Dendritic cell treated with granulocyte-macrophage colony-stimulating factor and Interleukin-4, amounts not matched to agents 40 ng/mL and 50 ng/mL, for 4 days (primary cell): ENCODE measurements around the gene ST7.

Source experiments
- H3K27ac Mint-ChIP-seq: one replicate; pipeline ENCODE4 v1.8.0; 2022; ENCODE audit warnings: mild to moderate bottlenecking, mixed read lengths
- H3K27me3 Mint-ChIP-seq: one replicate; pipeline ENCODE4 v1.8.0; 2022; ENCODE audit warnings: mild to moderate bottlenecking, mixed read lengths
- H3K36me3 Mint-ChIP-seq: one replicate; pipeline ENCODE4 v1.8.0; 2022; ENCODE audit warnings: low read depth, mixed read lengths
- H3K4me1 Mint-ChIP-seq: one replicate; pipeline ENCODE4 v1.8.0; 2022; ENCODE audit warnings: low read depth, mixed read lengths
- H3K4me3 Mint-ChIP-seq: one replicate; pipeline ENCODE4 v1.8.0; 2022; ENCODE audit warnings: mild to moderate bottlenecking, moderate library complexity, mixed read lengths
- H3K9me3 Mint-ChIP-seq: one replicate; pipeline ENCODE4 v1.8.0; 2022; ENCODE audit warnings: mixed read lengths
- intact Hi-C: fragments of 100-400 bp; cut with micrococcal nuclease; formaldehyde crosslinking; loops from one replicate; pipeline ENCODE4 v1.15.0; 2022

The ST7 gene

DNA sequence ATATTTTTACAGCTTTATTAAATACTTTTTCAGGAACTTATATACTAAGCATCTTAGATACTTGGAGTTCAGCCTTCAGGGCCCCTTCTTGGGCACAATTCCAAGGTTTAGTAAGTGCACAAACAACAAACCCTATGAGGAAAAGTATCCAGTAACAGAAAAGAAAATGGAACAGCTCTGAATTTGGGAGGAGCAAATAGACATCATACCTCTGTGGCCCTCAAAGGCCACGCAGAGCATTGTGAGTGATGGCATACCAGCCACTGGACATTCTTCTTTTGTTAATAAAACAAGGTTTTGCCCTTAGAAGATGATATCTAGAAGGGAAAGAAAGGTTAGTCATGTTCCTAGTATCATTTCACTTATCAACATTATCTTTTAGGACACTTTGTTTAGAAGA is 46.0 kb downstream of the ST7 start:
- Mint-ChIP-seq H3K27ac (no peak overlapping the region), H3K36me3 (no peaks in the 10 kb centered on the region), H3K4me1 (peaks cover 6% of the 10 kb centered on the region), H3K9me3 (no peaks in the 10 kb centered on the region), H3K4me3 (no peak overlapping the region), H3K27me3 (no peaks in the 10 kb centered on the region)
- intact Hi-C loops = no loop called here

GRCh38 chr7:117001283-117001682 is 48.0 kb downstream of the ST7 start:
- H3K36me3 Mint-ChIP-seq = no peaks in the 10 kb centered on the region
- intact Hi-C loops = no loop called here

DNA sequence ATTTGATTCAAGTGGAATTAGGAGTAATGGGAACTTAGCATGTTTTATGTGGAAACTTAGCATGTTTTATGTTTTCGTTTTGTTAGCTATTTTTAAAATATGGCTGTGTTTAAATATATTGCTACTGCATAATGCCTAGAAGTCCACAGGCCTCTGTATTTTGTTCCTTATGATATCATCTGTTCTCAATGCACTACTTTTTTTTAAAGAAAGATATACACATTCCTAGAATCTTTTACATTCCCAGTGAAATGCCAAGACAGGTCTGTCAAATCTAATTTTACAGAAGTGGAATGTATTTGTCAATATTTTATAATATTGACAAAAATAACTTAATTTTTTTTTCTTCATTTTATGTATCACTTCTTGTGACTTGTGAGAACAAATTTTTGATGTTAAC is 51.6 kb downstream of the ST7 start:
- H3K27me3 Mint-ChIP-seq = peaks cover 2% of the 10 kb centered on the region
- H3K4me3 Mint-ChIP-seq = no peak overlapping the region
- no peaks in the 10 kb centered on the region for H3K9me3 Mint-ChIP-seq
- H3K27ac Mint-ChIP-seq = no peak overlapping the region
- no peaks in the 10 kb centered on the region for H3K36me3 Mint-ChIP-seq
- peaks cover 28% of the 10 kb centered on the region for H3K4me1 Mint-ChIP-seq
- intact Hi-C loops = no loop called here

More at GRCh38 chr7:117001283-117001682, 48.0 kb downstream of the ST7 start:
- H3K27me3 Mint-ChIP-seq = no peaks in the 10 kb centered on the region
- no peaks in the 10 kb centered on the region for H3K9me3 Mint-ChIP-seq
- no peaks in the 10 kb centered on the region for H3K4me1 Mint-ChIP-seq
- no peak overlapping the region for H3K4me3 Mint-ChIP-seq
- no peak overlapping the region for H3K27ac Mint-ChIP-seq

DNA sequence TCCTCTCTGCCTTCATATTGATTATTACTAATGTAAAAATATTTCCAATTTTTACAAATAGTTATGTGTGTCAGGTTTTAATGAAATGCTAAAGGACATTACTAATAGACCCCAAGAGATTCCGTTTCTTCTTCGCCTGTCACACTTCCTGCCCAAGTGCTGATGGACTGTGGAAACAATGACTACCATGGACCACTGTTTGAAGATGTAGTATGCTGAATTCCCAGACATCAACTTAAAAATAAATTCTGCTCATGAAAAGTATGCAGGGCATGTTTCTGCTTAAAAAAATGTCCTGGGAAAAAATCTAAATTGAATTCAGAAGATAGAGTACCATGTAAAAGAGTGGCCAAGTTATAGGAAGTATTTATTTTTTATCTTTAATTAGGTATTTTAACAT is 52.1 kb downstream of the ST7 start:
- Mint-ChIP-seq H3K4me3 (no peak overlapping the region), H3K4me1 (peaks cover 33% of the 10 kb centered on the region), H3K27me3 (peaks cover 4% of the 10 kb centered on the region), H3K9me3 (no peaks in the 10 kb centered on the region), H3K27ac (no peak overlapping the region), H3K36me3 (no peaks in the 10 kb centered on the region)
- intact Hi-C loops = no loop called here

DNA sequence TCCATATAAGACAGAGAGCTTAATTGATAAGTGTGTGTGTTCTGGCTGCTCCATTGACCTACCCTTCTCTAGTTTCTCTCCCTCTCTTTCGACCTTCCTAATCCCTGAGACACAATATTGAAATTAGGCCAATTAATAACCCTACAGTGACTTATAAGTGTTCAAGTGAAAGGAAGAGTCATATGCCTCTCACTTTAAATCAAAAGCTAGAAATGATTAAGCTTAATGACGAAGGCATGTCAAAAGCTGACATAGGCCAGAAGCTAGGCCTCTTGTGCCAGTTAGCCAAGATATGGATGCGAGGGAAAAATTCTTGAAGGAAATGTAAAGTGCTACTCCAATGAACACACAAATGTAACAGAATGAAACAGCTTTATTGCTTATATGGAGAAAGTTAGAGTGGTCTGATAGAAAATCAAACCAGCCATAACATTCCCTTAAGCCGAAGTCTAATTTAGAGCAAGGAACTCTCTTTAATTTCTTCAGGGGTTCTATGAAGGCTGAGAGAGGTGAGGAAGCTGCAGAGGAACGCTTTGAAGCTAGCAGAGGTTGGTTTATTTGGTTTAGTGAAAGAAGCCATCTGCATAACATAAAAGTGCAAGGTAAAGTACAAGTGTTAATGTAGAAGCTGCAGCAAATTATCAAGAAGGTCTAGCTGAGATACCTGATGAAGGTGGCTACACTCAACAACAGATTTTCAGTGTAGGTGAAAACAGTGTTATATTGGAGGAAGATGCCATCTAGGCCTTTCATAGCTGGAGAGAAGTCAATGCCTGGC is 53.8 kb downstream of the ST7 start:
- Mint-ChIP-seq H3K4me3 (no peak overlapping the region), H3K27ac (no peak overlapping the region), H3K27me3 (peaks cover 9% of the 10 kb centered on the region), H3K4me1 (peaks cover 49% of the 10 kb centered on the region), H3K9me3 (no peaks in the 10 kb centered on the region), H3K36me3 (no peaks in the 10 kb centered on the region)
- intact Hi-C loops = no loop called here

- Mint-ChIP-seq H3K9me3 (no peaks in the 10 kb centered on the region), H3K27me3 (peaks cover 9% of the 10 kb centered on the region), H3K4me1 (peaks cover 49% of the 10 kb centered on the region), H3K36me3 (no peaks in the 10 kb centered on the region), H3K4me3 (no peak overlapping the region), H3K27ac (peak overlapping the region; percentile 12)
- intact Hi-C loops = no loop called here
Observed at GRCh38 chr7:117008118-117008885, 55.0 kb downstream of the ST7 start.

DNA sequence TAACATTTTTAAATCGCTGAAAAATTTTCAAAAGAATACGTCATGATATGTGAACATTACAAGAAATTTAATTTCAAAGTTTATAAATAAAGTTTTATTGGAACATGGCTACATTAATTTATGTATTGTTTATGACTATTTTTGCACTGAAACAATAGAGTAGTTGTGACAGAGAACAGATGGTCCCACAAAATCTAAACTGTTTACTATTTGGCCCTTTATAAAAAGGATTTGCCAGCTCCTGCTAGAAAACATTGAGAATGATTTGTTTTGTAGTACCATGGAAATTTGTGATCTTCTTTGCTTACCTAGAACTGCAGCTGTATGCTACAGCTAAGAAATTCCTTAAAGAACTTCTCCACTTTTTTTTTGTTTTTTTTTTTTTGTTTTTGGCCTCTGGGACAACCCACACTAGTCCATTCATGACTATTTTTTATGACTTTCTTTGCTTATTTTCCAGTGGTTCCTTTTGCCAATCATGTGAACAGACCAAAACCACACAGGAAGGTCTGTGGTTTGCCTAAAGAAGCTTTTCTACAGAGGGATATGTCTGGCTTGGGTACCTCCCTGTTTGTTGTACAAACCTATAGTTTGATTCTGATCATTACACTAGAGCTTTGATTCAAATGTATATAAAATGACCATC is 55.7 kb downstream of the ST7 start:
- Mint-ChIP-seq H3K36me3 (no peaks in the 10 kb centered on the region), H3K27me3 (peaks cover 9% of the 10 kb centered on the region), H3K9me3 (no peaks in the 10 kb centered on the region), H3K27ac (no peak overlapping the region), H3K4me1 (peaks cover 49% of the 10 kb centered on the region), H3K4me3 (no peak overlapping the region)
- intact Hi-C loops = no loop called here

DNA sequence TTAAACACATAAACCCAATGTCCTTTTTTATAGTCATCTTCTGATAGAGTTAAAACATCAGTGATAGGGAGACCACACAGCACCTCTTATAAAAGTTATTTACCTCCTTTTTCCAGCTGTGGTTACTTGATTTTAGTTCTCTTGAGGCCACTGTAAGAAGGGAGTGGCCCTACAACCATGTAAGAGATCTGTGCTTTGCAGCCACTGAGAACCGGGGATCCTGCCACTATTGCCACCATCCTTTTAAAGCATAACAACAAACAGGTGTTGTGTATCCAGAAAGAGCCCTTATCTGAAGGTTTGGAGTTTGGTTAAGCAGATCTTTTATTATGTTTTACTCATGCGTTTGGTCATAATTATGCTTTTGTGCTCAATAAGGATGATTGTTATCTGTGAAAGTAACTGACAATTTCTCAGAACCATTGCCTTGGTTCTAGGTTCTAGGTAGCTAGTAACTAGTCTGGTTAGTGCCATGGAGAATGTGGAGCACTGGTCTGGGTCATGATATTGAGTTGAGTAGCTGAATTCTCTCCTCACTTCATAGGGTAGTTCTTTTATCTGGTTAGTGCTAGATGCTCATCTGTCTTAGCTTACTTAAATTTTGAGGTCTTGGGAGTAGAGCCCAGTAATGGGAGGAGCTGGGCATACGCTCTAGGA is 56.5 kb downstream of the ST7 start:
- H3K4me3 Mint-ChIP-seq = no peak overlapping the region
- H3K4me1 Mint-ChIP-seq = peaks cover 49% of the 10 kb centered on the region
- H3K36me3 Mint-ChIP-seq = no peaks in the 10 kb centered on the region
- no peaks in the 10 kb centered on the region for H3K9me3 Mint-ChIP-seq
- peaks cover 9% of the 10 kb centered on the region for H3K27me3 Mint-ChIP-seq
- peak overlapping the region; percentile 71 for H3K27ac Mint-ChIP-seq
- intact Hi-C loops = loop anchor here (2.0 kb wide), 1 partner anchor 15 kb away; no protein-coding TSS in a partner anchor

DNA sequence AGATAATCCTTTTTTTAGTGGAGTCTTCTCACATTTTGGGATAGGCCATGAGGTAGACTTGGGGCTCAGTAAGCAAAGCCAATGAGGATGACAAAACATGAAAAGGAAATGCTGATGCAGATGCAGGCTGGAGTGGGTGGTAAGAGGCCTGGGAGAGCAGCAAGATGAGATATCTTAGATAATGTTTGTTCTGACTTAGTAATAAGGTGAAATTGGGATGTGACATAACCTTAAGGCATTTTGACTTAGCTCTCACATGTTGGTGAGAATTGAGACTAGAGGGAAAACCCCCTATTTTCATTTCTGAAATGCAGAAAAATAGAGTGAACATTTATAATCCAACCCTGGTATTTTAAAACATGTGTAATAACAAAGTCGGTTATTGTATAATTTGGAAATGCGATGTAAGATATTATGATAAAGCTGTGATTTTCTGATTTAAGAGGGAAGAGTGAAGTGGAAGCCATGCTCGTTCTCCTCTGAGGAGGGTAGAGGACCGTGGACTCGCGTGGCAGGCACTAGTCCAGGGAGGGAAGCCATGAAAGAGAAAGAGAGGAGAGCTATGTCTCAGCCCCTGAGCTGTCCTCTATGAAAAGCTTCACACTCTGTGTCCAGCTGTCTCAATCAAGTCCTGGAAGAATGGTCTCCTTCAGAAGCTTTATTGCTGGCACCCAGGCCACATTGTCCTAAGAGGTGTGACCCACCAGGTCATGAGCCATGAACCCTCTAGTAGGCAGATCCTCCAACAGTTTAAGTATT is 57.3 kb downstream of the ST7 start:
- Mint-ChIP-seq H3K27ac (peak overlapping the region; percentile 71), H3K4me3 (no peak overlapping the region), H3K9me3 (no peaks in the 10 kb centered on the region), H3K4me1 (peaks cover 55% of the 10 kb centered on the region), H3K36me3 (no peaks in the 10 kb centered on the region), H3K27me3 (peaks cover 9% of the 10 kb centered on the region)
- intact Hi-C loops = loop anchor here (2.0 kb wide), 1 partner anchor 16 kb away; no protein-coding TSS in a partner anchor

DNA sequence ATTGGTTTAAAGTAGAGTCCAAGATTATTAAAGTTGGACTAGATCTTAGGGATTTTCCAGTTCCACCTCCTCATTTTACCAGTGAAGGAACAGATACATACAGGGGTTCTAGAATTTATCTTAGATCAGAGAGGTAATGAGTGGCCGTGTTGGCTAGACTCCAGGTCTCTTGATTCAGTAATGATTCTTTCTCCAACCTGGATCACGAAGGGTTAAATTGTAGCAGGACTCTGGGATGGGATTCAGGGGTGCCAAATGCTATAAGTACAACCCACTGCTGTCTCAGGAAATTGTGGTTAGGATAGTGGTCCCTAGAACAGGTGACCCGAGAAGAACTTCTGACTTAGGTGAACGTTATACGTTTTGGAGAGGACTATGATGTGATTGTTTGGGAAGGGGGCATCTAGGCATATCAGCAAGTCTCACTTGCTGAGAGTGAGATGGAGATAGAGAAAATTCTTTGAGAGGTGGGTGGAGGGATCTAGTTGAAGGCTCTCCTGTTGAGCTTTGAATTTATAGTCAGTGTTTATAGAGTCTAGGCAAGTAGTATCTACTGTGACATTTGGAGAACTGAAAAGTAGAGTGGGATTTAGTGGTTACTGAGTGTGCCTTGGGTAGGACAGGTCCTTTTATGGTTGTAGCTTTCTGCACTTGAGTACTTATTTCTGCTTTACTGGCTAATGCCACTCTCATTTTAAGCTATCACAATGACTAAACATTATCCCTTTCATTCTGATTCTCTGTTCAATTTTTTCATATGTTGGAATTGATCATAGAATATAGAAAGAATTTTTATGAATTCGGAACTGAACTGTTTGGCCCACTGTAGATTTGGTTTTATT is 58.3 kb downstream of the ST7 start:
- H3K9me3 Mint-ChIP-seq = no peaks in the 10 kb centered on the region
- H3K27ac Mint-ChIP-seq = peak overlapping the region; percentile 71
- H3K4me3 Mint-ChIP-seq = peak overlapping the region; percentile 52
- intact Hi-C loops = loop anchor here (2.0 kb wide), 1 partner anchor 17 kb away; no protein-coding TSS in a partner anchor
- peaks cover 57% of the 10 kb centered on the region for H3K4me1 Mint-ChIP-seq
- no peaks in the 10 kb centered on the region for H3K36me3 Mint-ChIP-seq
- peaks cover 9% of the 10 kb centered on the region for H3K27me3 Mint-ChIP-seq

GRCh38 chr7:117012284-117012683 is 59.0 kb downstream of the ST7 start:
- peaks cover 56% of the 10 kb centered on the region for H3K4me1 Mint-ChIP-seq
- H3K36me3 Mint-ChIP-seq = no peaks in the 10 kb centered on the region
- H3K27me3 Mint-ChIP-seq = peaks cover 6% of the 10 kb centered on the region

DNA sequence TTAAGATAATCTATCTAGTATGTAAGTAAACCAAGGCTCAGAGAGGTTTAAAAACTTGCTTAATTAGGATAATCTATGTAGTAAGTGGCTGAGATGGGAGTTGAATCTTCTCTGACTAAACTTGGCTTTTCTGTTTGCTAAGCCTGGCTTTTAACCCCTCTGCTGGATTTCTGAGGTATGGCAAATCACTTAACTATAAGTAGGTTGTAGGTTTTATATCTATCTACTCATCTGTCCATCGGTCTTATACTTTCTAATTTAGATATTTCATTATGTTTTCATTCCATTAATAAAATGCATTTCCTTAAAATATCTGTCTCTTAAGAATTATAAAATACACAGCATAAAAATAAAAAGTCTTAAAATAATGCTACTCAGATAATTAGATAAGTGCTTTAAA is 59.4 kb downstream of the ST7 start:
- Mint-ChIP-seq H3K4me1 (peaks cover 56% of the 10 kb centered on the region), H3K9me3 (no peaks in the 10 kb centered on the region), H3K27me3 (peaks cover 6% of the 10 kb centered on the region), H3K27ac (peak overlapping the region; percentile 71), H3K4me3 (no peak overlapping the region), H3K36me3 (no peaks in the 10 kb centered on the region)
- intact Hi-C loops = no loop called here

More at GRCh38 chr7:117012284-117012683, 59.0 kb downstream of the ST7 start:
- intact Hi-C loops = no loop called here
- Mint-ChIP-seq H3K9me3 (no peaks in the 10 kb centered on the region), H3K4me3 (no peak overlapping the region), H3K27ac (peak overlapping the region; percentile 71)
